ENCODE measurements around the gene APOL2. TPM values are rescaled to one million over a fixed set of nuclear protein-coding genes. Genes with fewer than 3 reads are reported as not detected.
"Not testable (repeated sequence)": the region's sequence is repeated elsewhere in the genome, so short reads cannot be mapped to it uniquely, and the experiment has no call there.

Gene APOL2
- total RNA-seq, 1 donor from 2014 or later, result 12.8 TPM

GRCh38 chr22:36233796-36234195 is 5.5 kb downstream of the APOL2 start:
- no peaks in the 10 kb centered on the region for H4K20me1 ChIP-seq (ENCODE audit: low read depth)
- H2AFZ ChIP-seq (replicated peaks), result no peak overlapping the region
- no peak overlapping the region for H3K9ac ChIP-seq
- peaks cover 23% of the 10 kb centered on the region for H3K4me1 Mint-ChIP-seq
- no peak overlapping the region for H3K27ac ChIP-seq
- no peaks in the 10 kb centered on the region for H3F3A ChIP-seq (ENCODE audit: low read depth)
- H3K9me3 Mint-ChIP-seq, result peaks cover 5% of the 10 kb centered on the region
- no peaks in the 10 kb centered on the region for H3K79me2 ChIP-seq (ENCODE audit: low read depth)
- no peak for DNase-seq (ENCODE audit: low spot score)
- H3K36me3 Mint-ChIP-seq, result peaks cover 20% of the 10 kb centered on the region
- TF ChIP-seq EZH2phosphoT487 (IDR thresholded peaks at IDR 0.05) (no peak), EZH2 (IDR thresholded peaks at IDR 0.05) (no peak)
- TF ChIP-seq, protein P1, sequence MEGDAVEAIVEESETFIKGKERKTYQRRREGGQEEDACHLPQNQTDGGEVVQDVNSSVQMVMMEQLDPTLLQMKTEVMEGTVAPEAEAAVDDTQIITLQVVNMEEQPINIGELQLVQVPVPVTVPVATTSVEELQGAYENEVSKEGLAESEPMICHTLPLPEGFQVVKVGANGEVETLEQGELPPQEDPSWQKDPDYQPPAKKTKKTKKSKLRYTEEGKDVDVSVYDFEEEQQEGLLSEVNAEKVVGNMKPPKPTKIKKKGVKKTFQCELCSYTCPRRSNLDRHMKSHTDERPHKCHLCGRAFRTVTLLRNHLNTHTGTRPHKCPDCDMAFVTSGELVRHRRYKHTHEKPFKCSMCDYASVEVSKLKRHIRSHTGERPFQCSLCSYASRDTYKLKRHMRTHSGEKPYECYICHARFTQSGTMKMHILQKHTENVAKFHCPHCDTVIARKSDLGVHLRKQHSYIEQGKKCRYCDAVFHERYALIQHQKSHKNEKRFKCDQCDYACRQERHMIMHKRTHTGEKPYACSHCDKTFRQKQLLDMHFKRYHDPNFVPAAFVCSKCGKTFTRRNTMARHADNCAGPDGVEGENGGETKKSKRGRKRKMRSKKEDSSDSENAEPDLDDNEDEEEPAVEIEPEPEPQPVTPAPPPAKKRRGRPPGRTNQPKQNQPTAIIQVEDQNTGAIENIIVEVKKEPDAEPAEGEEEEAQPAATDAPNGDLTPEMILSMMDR (IDR thresholded peaks at IDR 0.05), result no peak
- H3K4me3 ChIP-seq, result no peak overlapping the region
- H3K9me3 ChIP-seq (ENCODE audit: low read depth), result no peaks in the 10 kb centered on the region
- H3K27me3 ChIP-seq, result no peaks in the 10 kb centered on the region
- H3K4me2 ChIP-seq, result no peak overlapping the region
- H3K4me1 ChIP-seq, result peaks cover 22% of the 10 kb centered on the region
- H3K27ac Mint-ChIP-seq, result no peak overlapping the region
- H3K36me3 ChIP-seq, result no peaks in the 10 kb centered on the region
- H3K4me3 Mint-ChIP-seq, result no peak overlapping the region
- H3K27me3 Mint-ChIP-seq (ENCODE audit: insufficient read depth, low read depth), result peaks cover 4% of the 10 kb centered on the region

GRCh38 chr22:36232715-36233401 is 6.5 kb downstream of the APOL2 start:
- Mint-ChIP-seq H3K4me3 (no peak overlapping the region), H3K9me3 (peaks cover 5% of the 10 kb centered on the region), H3K4me1 (peaks cover 22% of the 10 kb centered on the region), H3K36me3 (peaks cover 27% of the 10 kb centered on the region), H3K27ac (no peak overlapping the region), H3K27me3 (ENCODE audit: insufficient read depth, low read depth) (peaks cover 2% of the 10 kb centered on the region)
- H3K4me2 ChIP-seq, result no peak overlapping the region
- no peaks in the 10 kb centered on the region for H4K20me1 ChIP-seq (ENCODE audit: low read depth)
- DNase-seq (ENCODE audit: low spot score), result no peak
- no peaks in the 10 kb centered on the region for H3K9me3 ChIP-seq (ENCODE audit: low read depth)
- no peak overlapping the region for H3K9ac ChIP-seq
- no peak overlapping the region for H3K27ac ChIP-seq
- H3K4me1 ChIP-seq, result peaks cover 15% of the 10 kb centered on the region
- no peaks in the 10 kb centered on the region for H3K79me2 ChIP-seq (ENCODE audit: low read depth)
- no peak overlapping the region for H2AFZ ChIP-seq (replicated peaks)
- H3F3A ChIP-seq (ENCODE audit: low read depth), result no peaks in the 10 kb centered on the region
- no peaks in the 10 kb centered on the region for H3K36me3 ChIP-seq
- TF ChIP-seq, protein P1 (IDR thresholded peaks at IDR 0.05), result no peak
- TF ChIP-seq EZH2phosphoT487 (IDR thresholded peaks at IDR 0.05) (no peak), EZH2 (IDR thresholded peaks at IDR 0.05) (no peak)
- H3K27me3 ChIP-seq, result no peaks in the 10 kb centered on the region
- no peak overlapping the region for H3K4me3 ChIP-seq

DNA sequence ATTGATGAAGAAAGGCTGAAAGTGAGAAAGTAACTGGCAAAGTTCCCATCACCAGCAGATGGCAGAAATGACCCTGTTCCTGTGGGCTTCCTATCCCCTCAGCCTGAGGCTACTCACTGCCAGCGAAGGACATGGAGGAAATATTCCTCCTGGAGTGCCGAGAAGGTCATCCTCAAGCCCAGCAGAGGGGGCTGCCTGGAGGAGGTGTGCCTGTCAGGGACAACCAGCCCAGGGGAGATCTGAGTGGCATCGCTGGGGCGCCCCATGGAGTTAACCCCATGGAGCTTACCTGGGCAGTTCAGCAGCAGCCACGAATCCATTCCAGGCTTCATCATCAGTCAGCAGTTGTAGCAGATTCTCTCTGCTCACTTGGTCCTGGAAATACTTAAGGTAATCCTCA is 8.3 kb downstream of the APOL2 start:
- H3K4me2 ChIP-seq; H3K27me3 ChIP-seq; H3K9ac ChIP-seq; H3K9me3 ChIP-seq (ENCODE audit: low read depth); DNase-seq (ENCODE audit: low spot score); H3K4me3 Mint-ChIP-seq; H3K27ac Mint-ChIP-seq; H3K9me3 Mint-ChIP-seq; H2AFZ ChIP-seq (replicated peaks); H4K20me1 ChIP-seq (ENCODE audit: low read depth); H3K79me2 ChIP-seq (ENCODE audit: low read depth); H3K4me1 ChIP-seq; H3K36me3 ChIP-seq; H3F3A ChIP-seq (ENCODE audit: low read depth); H3K4me3 ChIP-seq; H3K27ac ChIP-seq; H3K27me3 Mint-ChIP-seq (ENCODE audit: insufficient read depth, low read depth): not testable (repeated sequence)
- Mint-ChIP-seq H3K36me3 (peaks cover 28% of the 10 kb centered on the region), H3K4me1 (peaks cover 14% of the 10 kb centered on the region)
- TF ChIP-seq, protein P1 (IDR thresholded peaks at IDR 0.05), result peak; percentile 22

DNA sequence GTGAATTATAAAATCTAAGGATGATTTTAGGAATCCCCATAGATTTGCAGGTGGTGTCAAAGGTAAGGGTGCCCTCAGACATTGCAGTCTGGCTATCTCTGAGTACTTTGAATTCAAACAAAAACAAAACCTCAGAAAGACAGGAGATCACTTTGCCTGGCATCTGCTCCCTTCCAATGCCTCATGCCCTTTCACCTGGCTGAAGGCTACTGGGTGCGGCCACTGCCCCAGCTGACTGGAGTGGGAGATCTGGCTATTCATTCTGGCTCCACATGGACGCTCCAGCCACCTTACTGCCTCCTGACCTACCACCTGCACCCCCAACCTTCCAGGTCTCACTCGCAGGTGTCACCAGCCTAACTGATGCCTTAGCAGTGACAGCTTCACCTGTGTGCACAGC is 9.7 kb downstream of the APOL2 start:
- H3K4me3 Mint-ChIP-seq; H3K27me3 ChIP-seq; H2AFZ ChIP-seq (replicated peaks); H3K4me1 ChIP-seq; H4K20me1 ChIP-seq (ENCODE audit: low read depth); H3K79me2 ChIP-seq (ENCODE audit: low read depth); H3K27ac Mint-ChIP-seq; H3K4me3 ChIP-seq; H3K27me3 Mint-ChIP-seq (ENCODE audit: insufficient read depth, low read depth); DNase-seq (ENCODE audit: low spot score); H3K36me3 ChIP-seq; H3K4me2 ChIP-seq; H3K9me3 ChIP-seq (ENCODE audit: low read depth); H3K9me3 Mint-ChIP-seq; H3K27ac ChIP-seq; H3K9ac ChIP-seq; H3F3A ChIP-seq (ENCODE audit: low read depth): not testable (repeated sequence)
- Mint-ChIP-seq H3K36me3 (peaks cover 22% of the 10 kb centered on the region), H3K4me1 (peaks cover 11% of the 10 kb centered on the region)

Measured in neural progenitor cell (in vitro differentiated cells).